ENCODE measurements around the gene MSLN.

GRCh38 chr16:730666-731509 lies 29.6 kb upstream of the MSLN start:
- TF ChIP-seq, protein P1, sequence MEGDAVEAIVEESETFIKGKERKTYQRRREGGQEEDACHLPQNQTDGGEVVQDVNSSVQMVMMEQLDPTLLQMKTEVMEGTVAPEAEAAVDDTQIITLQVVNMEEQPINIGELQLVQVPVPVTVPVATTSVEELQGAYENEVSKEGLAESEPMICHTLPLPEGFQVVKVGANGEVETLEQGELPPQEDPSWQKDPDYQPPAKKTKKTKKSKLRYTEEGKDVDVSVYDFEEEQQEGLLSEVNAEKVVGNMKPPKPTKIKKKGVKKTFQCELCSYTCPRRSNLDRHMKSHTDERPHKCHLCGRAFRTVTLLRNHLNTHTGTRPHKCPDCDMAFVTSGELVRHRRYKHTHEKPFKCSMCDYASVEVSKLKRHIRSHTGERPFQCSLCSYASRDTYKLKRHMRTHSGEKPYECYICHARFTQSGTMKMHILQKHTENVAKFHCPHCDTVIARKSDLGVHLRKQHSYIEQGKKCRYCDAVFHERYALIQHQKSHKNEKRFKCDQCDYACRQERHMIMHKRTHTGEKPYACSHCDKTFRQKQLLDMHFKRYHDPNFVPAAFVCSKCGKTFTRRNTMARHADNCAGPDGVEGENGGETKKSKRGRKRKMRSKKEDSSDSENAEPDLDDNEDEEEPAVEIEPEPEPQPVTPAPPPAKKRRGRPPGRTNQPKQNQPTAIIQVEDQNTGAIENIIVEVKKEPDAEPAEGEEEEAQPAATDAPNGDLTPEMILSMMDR (IDR thresholded peaks at IDR 0.05; ENCODE audit: low read length): no peak
- no peak for TF ChIP-seq EZH2 (IDR thresholded peaks at IDR 0.05; ENCODE audit: borderline replicate concordance, low read length)

All from OCI-LY1 (cell line).